H1 (cell line): ENCODE measurements around the gene CHRDL2. TPM values are rescaled to one million over a fixed set of nuclear protein-coding genes. Genes with fewer than 3 reads are reported as not detected.

ENCODE experiments used
- CTCF ChIA-PET: fragments of 300-600 bp; sonication (Branson Sonifier 250); formaldehyde crosslinking; loops from one replicate; lab custom pipeline; 2021; ENCODE audit not compliant: partially characterized antibody; lab: Charles Lee
- POLR2A ChIA-PET: fragments of 300-600 bp; sonication (Branson Sonifier 250); formaldehyde crosslinking; loops from one replicate; lab custom pipeline; 2021; ENCODE audit warnings: inconsistent platforms; ENCODE audit not compliant: partially characterized antibody; lab: Charles Lee
- DNase-seq, 2 experiments: peaks; one replicate each; pipeline versions ENCODE4 v3.0.0 to v3.0.0-alpha.2; 2010 to 2022; ENCODE audit warnings: low spot score in 2 of 2, low read depth in 1 of 2, mixed read lengths in 1 of 2
- FAIRE-seq: peaks from 2 replicates; lab custom pipeline; 2011; peaks lifted over from hg19 to GRCh38; lab: Jason Lieb, UNC
- H2AFZ ChIP-seq: 2 replicates; pipeline ENCODE4 v1.8.1; 2012; ENCODE audit warnings: low read length, inconsistent platforms
- H2AK5ac ChIP-seq: 2 replicates; pipeline ENCODE4 v1.6.1; 2013; ENCODE audit warnings: low read depth, low read length
- H2BK120ac ChIP-seq: replicated peaks from 2 replicates; pipeline ENCODE3; 2013; ENCODE audit warnings: low read depth, low read length, inconsistent platforms
- H2BK12ac ChIP-seq: 2 replicates; pipeline ENCODE4 v1.6.1; 2013; ENCODE audit warnings: low read depth, low read length
- H2BK15ac ChIP-seq: 2 replicates; pipeline ENCODE4 v1.6.1; 2013; ENCODE audit warnings: low read length
- H2BK20ac ChIP-seq: 2 replicates; pipeline ENCODE4 v1.6.1; 2013; ENCODE audit warnings: low read length
- H2BK5ac ChIP-seq: 2 replicates; pipeline ENCODE4 v1.6.1; 2013; ENCODE audit warnings: low read depth, low read length
- H3K14ac ChIP-seq: 2 replicates; pipeline ENCODE4 v1.6.1; 2013; ENCODE audit warnings: inconsistent platforms; ENCODE audit not compliant: insufficient read length
- H3K18ac ChIP-seq: 2 replicates; pipeline ENCODE4 v1.6.1; 2013; ENCODE audit warnings: low read length; ENCODE audit errors: extremely low read depth
- H3K23ac ChIP-seq: 2 replicates; pipeline ENCODE4 v1.6.1; 2013; ENCODE audit warnings: inconsistent platforms; ENCODE audit not compliant: insufficient read length
- H3K23me2 ChIP-seq: 2 replicates; pipeline ENCODE4 v1.6.1; 2013; ENCODE audit warnings: low read depth, low read length
- H3K27ac ChIP-seq: 2 replicates; pipeline ENCODE4 v1.6.1; 2011; ENCODE audit warnings: low read depth, low read length, inconsistent platforms
- H3K27me3 ChIP-seq, 4 experiments: replicated peaks in 1 of 4; 1 replicate in 1 of 4; 2 replicates in 3 of 4; pipeline versions ENCODE4 v1.6.1 to v1.8.1; 2011 to 2013; ENCODE audit warnings: low read length in 3 of 4, mild to moderate bottlenecking in 3 of 4, inconsistent platforms in 2 of 4, mixed read lengths in 2 of 4, moderate library complexity in 1 of 4; ENCODE audit not compliant: control insufficient read depth in 3 of 4, insufficient read depth in 3 of 4; ENCODE audit errors: extremely low read depth in 1 of 4
- H3K36me3 ChIP-seq, 4 experiments: 2 replicates each; pipeline versions ENCODE4 v1.6.1 to v1.8.1; 2011 to 2013; ENCODE audit warnings: mild to moderate bottlenecking in 4 of 4, low read length in 3 of 4, moderate library complexity in 2 of 4, control low read depth in 1 of 4, inconsistent platforms in 1 of 4; ENCODE audit not compliant: insufficient read depth in 4 of 4, control insufficient read depth in 2 of 4
- H3K4ac ChIP-seq: replicated peaks from 2 replicates; pipeline ENCODE3; 2013; ENCODE audit warnings: low read length, low read depth, mixed read lengths, inconsistent platforms; ENCODE audit not compliant: insufficient read length
- H3K4me1 ChIP-seq, 4 experiments: replicated peaks in 1 of 4; 1 replicate in 1 of 4; 2 replicates in 3 of 4; pipeline versions ENCODE4 v1.6.1 to v1.8.1; 2011 to 2013; ENCODE audit warnings: low read length in 3 of 4, inconsistent platforms in 2 of 4, mixed read lengths in 1 of 4; ENCODE audit not compliant: insufficient read depth in 4 of 4, control insufficient read depth in 3 of 4
- H3K4me2 ChIP-seq, 2 experiments: 2 replicates each; pipeline versions ENCODE4 v1.6.1 to v1.8.1; 2011 to 2013; ENCODE audit warnings: low read depth in 2 of 2, low read length in 2 of 2, control low read depth in 1 of 2, inconsistent platforms in 1 of 2, mild to moderate bottlenecking in 1 of 2; ENCODE audit not compliant: insufficient read depth in 1 of 2
- H3K4me3 ChIP-seq, 4 experiments: fragments of 200-600, 300-600 bp in 1 of 4; sonication (generic), shearing (Covaris generic), sonication (Bioruptor Twin) in 1 of 4; 2 replicates each; pipeline versions ENCODE4 v1.5.1 to v1.8.1; 2011 to 2016; ENCODE audit warnings: low read length in 4 of 4, low read depth in 3 of 4, control low read depth in 2 of 4, inconsistent platforms in 2 of 4, mild to moderate bottlenecking in 2 of 4, mixed read lengths in 1 of 4, moderate library complexity in 1 of 4; ENCODE audit not compliant: insufficient read depth in 2 of 4; ENCODE audit errors: extremely low read depth in 1 of 4
- H3K56ac ChIP-seq: replicated peaks from 2 replicates; pipeline ENCODE3; 2013; ENCODE audit warnings: low read depth, mild to moderate bottlenecking, mixed read lengths, low read length, inconsistent platforms; ENCODE audit not compliant: insufficient read length
- H3K79me1 ChIP-seq: 2 replicates; pipeline ENCODE4 v1.6.1; 2013; ENCODE audit warnings: low read depth, low read length, control low read depth
- H3K79me2 ChIP-seq, 2 experiments: 2 replicates each; pipeline versions ENCODE4 v1.6.1 to v1.8.1; 2012 to 2013; ENCODE audit warnings: low read length in 2 of 2, mild to moderate bottlenecking in 2 of 2, inconsistent platforms in 1 of 2; ENCODE audit not compliant: insufficient read depth in 2 of 2, control insufficient read depth in 1 of 2
- H3K9ac ChIP-seq, 4 experiments: replicated peaks in 1 of 4; 1 replicate in 1 of 4; 2 replicates in 3 of 4; pipeline versions ENCODE4 v1.6.1 to v1.8.1; 2011 to 2013; ENCODE audit warnings: low read depth in 3 of 4, low read length in 3 of 4, control low read depth in 2 of 4, mild to moderate bottlenecking in 2 of 4, moderate library complexity in 2 of 4, inconsistent platforms in 1 of 4; ENCODE audit errors: extremely low read depth in 1 of 4
- H3K9me3 ChIP-seq, 2 experiments: 2 replicates each; pipeline versions ENCODE4 v1.6.1 to v1.8.1; 2012 to 2013; ENCODE audit warnings: mild to moderate bottlenecking in 2 of 2, moderate library complexity in 2 of 2, control low read depth in 1 of 2, inconsistent platforms in 1 of 2, low read depth in 1 of 2, low read length in 1 of 2, mixed read lengths in 1 of 2; ENCODE audit not compliant: insufficient read depth in 2 of 2
- H4K20me1 ChIP-seq, 2 experiments: replicated peaks in 1 of 2; 2 replicates each; pipeline versions ENCODE3 to v1.8.1; 2011 to 2013; ENCODE audit warnings: inconsistent platforms in 2 of 2, low read length in 2 of 2, mild to moderate bottlenecking in 1 of 2; ENCODE audit not compliant: insufficient read depth in 2 of 2, control insufficient read depth in 1 of 2
- H4K5ac ChIP-seq: 2 replicates; pipeline ENCODE4 v1.6.1; 2013; ENCODE audit warnings: low read length, low read depth, mixed read lengths, inconsistent platforms; ENCODE audit not compliant: insufficient read length
- H4K8ac ChIP-seq: 2 replicates; pipeline ENCODE4 v1.8.0; 2013; ENCODE audit warnings: mild to moderate bottlenecking, moderate library complexity, low read length, inconsistent platforms; ENCODE audit not compliant: insufficient read depth; ENCODE audit errors: extremely low read depth
- H4K91ac ChIP-seq: replicated peaks from 2 replicates; pipeline ENCODE3; 2013; ENCODE audit warnings: low read length, mixed read lengths, inconsistent platforms; ENCODE audit not compliant: insufficient read length
- BRCA1 ChIP-seq: IDR thresholded peaks from 2 replicates; pipeline ENCODE4 v1.6.1; 2012; ENCODE audit warnings: low read depth, low read length, improper control_type of control experiment
- CEBPB ChIP-seq: IDR thresholded peaks from 2 replicates; pipeline ENCODE4 v1.6.1; 2012; ENCODE audit warnings: low read depth, low read length
- CHD1 ChIP-seq: IDR thresholded peaks from 2 replicates; pipeline ENCODE4 v1.6.1; 2012; ENCODE audit warnings: low read depth, low read length, improper control_type of control experiment
- HDAC2 ChIP-seq, 2 experiments: fragments of 300-600 bp in 1 of 2; sonication (generic) in 1 of 2; IDR thresholded peaks; 2 replicates each; pipeline ENCODE4 v1.6.1; 2011 to 2012; ENCODE audit warnings: low read depth in 2 of 2, low read length in 2 of 2, mild to moderate bottlenecking in 2 of 2, moderate library complexity in 2 of 2, borderline replicate concordance in 1 of 2, inconsistent platforms in 1 of 2
- HDAC6 ChIP-seq: IDR thresholded peaks from one replicate; pipeline ENCODE4 v1.7.1; 2012; ENCODE audit warnings: low read depth, mild to moderate bottlenecking, inconsistent platforms, low read length, moderate library complexity
- KDM5A ChIP-seq: fragments of 200-600 bp; IDR thresholded peaks from 2 replicates; pipeline ENCODE4 v1.7.1; 2012; ENCODE audit warnings: mild to moderate bottlenecking, low read length, inconsistent platforms, mixed read lengths
- PHF8 ChIP-seq: fragments of 200-600 bp; sonication (generic); conservative IDR thresholded peaks from 2 replicates; pipeline ENCODE4 v1.7.1; 2012; ENCODE audit warnings: low read depth, mild to moderate bottlenecking, inconsistent platforms, low read length, moderate library complexity
- POLR2A ChIP-seq, 2 experiments: IDR thresholded peaks; 1 replicate in 1 of 2; 2 replicates in 1 of 2; pipeline ENCODE4 v1.6.1; 2011; ENCODE audit warnings: low read depth in 2 of 2, low read length in 2 of 2, mild to moderate bottlenecking in 2 of 2; ENCODE audit errors: control extremely low read depth in 1 of 2
- RBBP5 ChIP-seq: IDR thresholded peaks from 2 replicates; pipeline ENCODE4 v1.7.1; 2012; ENCODE audit warnings: low read depth, mild to moderate bottlenecking, inconsistent platforms, low read length, moderate library complexity, borderline replicate concordance
- RNF2 ChIP-seq: fragments of 200-900, 300-1000 bp; sonication (generic); IDR thresholded peaks from 2 replicates; pipeline ENCODE4 v1.7.1; 2016; ENCODE audit warnings: borderline replicate concordance, low read depth, mild to moderate bottlenecking, antibody characterized with exemption, low read length; ENCODE audit not compliant: poor library complexity, severe bottlenecking; ENCODE audit errors: missing control alignments
- SIN3A ChIP-seq, 2 experiments: IDR thresholded peaks in 1 of 2; conservative IDR thresholded peaks in 1 of 2; 2 replicates each; pipeline ENCODE4 v1.6.1; 2011 to 2012; ENCODE audit warnings: low read length in 2 of 2, improper control_type of control experiment in 1 of 2, low read depth in 1 of 2, mild to moderate bottlenecking in 1 of 2
- SIRT6 ChIP-seq: IDR thresholded peaks from one replicate; pipeline ENCODE4 v1.7.1; 2012; ENCODE audit warnings: low read length, inconsistent platforms
- WGBS, 2 experiments: shearing (Covaris generic) in 1 of 2; methylation state at CpG; one replicate each; pipeline versions ENCODE4 v1.1.6 to v1.1.7; 2013 to 2015; ENCODE audit warnings: low lambda C conversion rate in 2 of 2, mixed read lengths in 2 of 2, inconsistent platforms in 1 of 2, low coverage in 1 of 2, missing lambda C conversion rate in 1 of 2; ENCODE audit not compliant: insufficient replicate concordance in 2 of 2, insufficient coverage in 1 of 2, insufficient read length in 1 of 2; ENCODE audit errors: extremely low coverage in 1 of 2, missing lambda C conversion rate in 1 of 2; 5-methylcytosine and 5-hydroxymethylcytosine counted together
- polyA plus RNA-seq, 7 experiments: library from polyadenylated mRNA; depleted of rRNA in 3 of 7; stranded (reverse) in 5 of 7; unstranded in 2 of 7; fragments of >200 nt in 5 of 7; fragments of 200-250 nt in 2 of 7; gene quantifications; 1 replicate in 5 of 7; 2 replicates in 1 of 7; 4 replicates in 1 of 7; pipeline versions ENCODE4 v1.2.1 to v1.2.3, GENCODE V29; 2011 to 2013; ENCODE audit warnings: missing spikeins in 2 of 7, mixed read lengths in 2 of 7
- total RNA-seq: library from RNA; stranded (reverse); fragmentation: NEBNext Ultra II Directional; extraction: Animal tissue kit (Norgen Biotek cat#: 25700); gene quantifications from 2 replicates; pipeline ENCODE4 v1.2.1, GENCODE V29; 2021

CHRDL2 gene
- total and polyA plus RNA-seq, 2 of the 8 experiments (the other 6 are each of a cell fraction or from before 2014, with no cell fraction given), result 0.26 to 0.48 TPM

DNA sequence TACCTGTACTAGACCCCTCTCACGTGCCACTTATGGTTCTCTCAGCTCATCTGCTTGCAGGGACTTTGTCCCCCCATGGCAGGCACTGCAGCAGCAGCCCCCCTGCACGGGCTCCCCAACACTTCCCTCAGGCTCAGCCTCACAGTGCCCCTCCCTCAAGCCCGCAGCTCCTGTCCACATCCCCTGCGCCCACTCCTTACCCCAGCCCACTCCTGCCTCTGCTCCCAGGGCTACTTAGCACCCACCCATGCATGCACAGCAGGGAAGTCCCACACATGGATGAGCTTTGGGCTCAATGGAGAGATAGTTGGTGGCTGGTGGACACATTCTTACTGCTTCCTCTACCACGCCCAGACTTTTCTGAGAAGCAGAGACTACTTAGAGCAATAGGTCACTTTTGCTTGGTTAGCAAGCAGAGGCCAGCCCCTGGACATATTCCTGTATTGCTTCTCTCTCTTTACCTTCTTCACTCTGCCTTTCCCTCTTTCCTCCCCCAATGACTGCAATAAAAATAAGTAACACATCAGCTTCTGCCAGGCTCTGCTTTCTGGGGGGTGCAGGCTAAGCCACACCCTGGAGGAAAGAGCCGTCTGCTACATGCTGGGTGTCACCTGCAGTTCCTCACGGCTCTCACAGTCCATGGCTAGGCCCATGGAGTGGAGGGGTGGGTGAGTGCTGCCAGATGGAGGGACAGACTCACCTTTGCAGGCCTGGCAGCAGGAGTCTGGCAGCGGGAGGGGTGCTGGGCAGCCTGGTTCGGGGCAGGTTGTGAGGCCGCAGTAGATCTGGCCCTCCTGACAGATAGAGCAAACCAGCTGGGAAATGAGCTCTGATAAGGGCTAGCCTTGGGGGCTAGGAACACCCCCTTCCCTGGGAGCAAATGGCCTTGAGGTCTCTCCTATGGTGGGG, 23.4 kb downstream of the CHRDL2 start:
- Histone ChIP-seq H3K9ac (no peak overlapping the region), H3K4ac (no peak overlapping the region), H2BK120ac (no peak overlapping the region), H3K14ac (no peak overlapping the region), H3K9me3 (no peaks in the 10 kb centered on the region), H3K36me3 (no peaks in the 10 kb centered on the region), H3K27ac (no peak overlapping the region), H3K23me2 (no peaks in the 10 kb centered on the region), H4K20me1 (no peaks in the 10 kb centered on the region), H4K91ac (no peak overlapping the region), H3K79me2 (no peaks in the 10 kb centered on the region), H2BK12ac (no peak overlapping the region), H2BK5ac (no peak overlapping the region), H3K4me3 (no peak overlapping the region), H3K18ac (no peak overlapping the region), H4K8ac (no peak overlapping the region), H3K56ac (no peak overlapping the region), H3K4me1 (peaks cover 0 to 6% (median 3%) of the 10 kb centered on the region in 4 experiments; a peak in 3 of 7 replicates), H2AK5ac (no peak overlapping the region), H2BK20ac (no peak overlapping the region), H2BK15ac (no peak overlapping the region), H4K5ac (no peak overlapping the region), H3K79me1 (no peaks in the 10 kb centered on the region), H3K4me2 (no peak overlapping the region), H2AFZ (no peak overlapping the region), H3K23ac (no peak overlapping the region), H3K27me3 (no peaks in the 10 kb centered on the region)
- ChIA-PET POLR2A (interaction anchor here (0.7 kb wide), 1 partner anchor 31 kb away, joined by 3 read pairs; no protein-coding TSS in a partner anchor), CTCF (interaction anchor here (1.0 to 16.5 kb wide), 6 partner anchors 11 to 162 kb away, joined by 3 to 348 read pairs (median 4); no protein-coding TSS in a partner anchor)
- WGBS, 2 experiments, result 91% methylated on average over 10 of the region's 10 CpGs; no CpG with 5 or more reads in 1 of the 2 experiments
- FAIRE-seq, result no peak
- no peak for DNase-seq
- TF ChIP-seq SIRT6, result no peak
- TF ChIP-seq BRCA1, result no peak
- no peak for TF ChIP-seq RBBP5
- TF ChIP-seq RNF2, result no peak
- TF ChIP-seq CHD1, result no peak
- no peak for TF ChIP-seq PHF8
- no peak for TF ChIP-seq HDAC2 (IDR thresholded peaks at IDR 0.05; ENCODE audit: borderline replicate concordance in 1 of 2, low read depth in 2 of 2, low read length in 2 of 2)
- TF ChIP-seq SIN3A (conservative IDR thresholded peaks at IDR 0.05 in 1 of 2, IDR thresholded peaks at IDR 0.05 in 1 of 2; ENCODE audit: low read depth in 1 of 2, low read length in 2 of 2), result no peak
- no peak for TF ChIP-seq KDM5A
- no peak for TF ChIP-seq POLR2A (IDR thresholded peaks at IDR 0.05; ENCODE audit: control extremely low read depth in 1 of 2, low read depth in 2 of 2, low read length in 2 of 2)
- no peak for TF ChIP-seq HDAC6
- no peak for TF ChIP-seq CEBPB
